GM12878 (cell line): ENCODE measurements around the gene VPS33B. TPM values are rescaled to one million over a fixed set of nuclear protein-coding genes. Genes with fewer than 3 reads are reported as not detected.
A peak's percentile ranks its signal among the peaks of the same experiment; 100 is the strongest.

Experiments used
- ATAC-seq: fragments of 200-7000 bp; cut with Tn5 transposase; 3 replicates; pipeline ENCODE4 v1.9.1; 2020; ENCODE audit warnings: mild to moderate bottlenecking, moderate library complexity
- BruUV-seq: library from RNA; stranded (reverse); fragments of 400-500 nt; replicated peaks from 2 replicates; lab custom pipeline; 2021; lab: Mats Ljungman, UMichigan
- CTCF ChIA-PET: fragments of 300-600 bp; sonication (Branson Sonifier 250); formaldehyde crosslinking; extraction: SDS; loops from one replicate; lab custom pipeline; 2021; ENCODE audit warnings: inconsistent platforms; lab: Yijun Ruan, JAX
- POLR2A ChIA-PET: fragments of 350-600 bp; formaldehyde crosslinking; extraction: SDS; loops from one replicate; lab custom pipeline; 2021; ENCODE audit warnings: inconsistent platforms; lab: Charles Lee
- RAD21 ChIA-PET: fragments of 300-600 bp; sonication (Branson Sonifier 250); formaldehyde crosslinking; loops from one replicate; lab custom pipeline; 2023; ENCODE audit warnings: antibody characterized with exemption; ENCODE audit not compliant: unreplicated experiment; lab: Charles Lee
- SMC1A ChIA-PET: fragments of 300-600 bp; sonication (Branson Sonifier 250); formaldehyde crosslinking; loops from one replicate; lab custom pipeline; 2023; ENCODE audit not compliant: unreplicated experiment, uncharacterized antibody; lab: Charles Lee
- DNase-seq: peaks from one replicate; pipeline ENCODE4 v3.0.0-alpha.2; 2011; ENCODE audit warnings: low read depth, low spot score
- FAIRE-seq: peaks from 3 replicates; lab custom pipeline; 2011; peaks lifted over from hg19 to GRCh38; lab: Jason Lieb, UNC
- H2AFZ ChIP-seq: 2 replicates; pipeline ENCODE4 v1.6.0; 2011; ENCODE audit warnings: low read depth, low read length, control low read depth; ENCODE audit not compliant: control insufficient read depth
- H3K27ac ChIP-seq: 2 replicates; pipeline ENCODE4 v1.5.1; 2011; ENCODE audit warnings: control low read depth; ENCODE audit not compliant: control insufficient read depth, insufficient read depth
- H3K27me3 ChIP-seq, 2 experiments: replicated peaks in 1 of 2; 2 replicates each; pipeline versions ENCODE4 v1.6.0 to v1.6.1; 2011; ENCODE audit warnings: low read length in 1 of 2; ENCODE audit not compliant: control insufficient read depth in 2 of 2, insufficient read depth in 2 of 2
- H3K36me3 ChIP-seq, 2 experiments: 2 replicates each; pipeline ENCODE4 v1.5.1; 2011; ENCODE audit warnings: low read length in 1 of 2; ENCODE audit not compliant: control insufficient read depth in 2 of 2, insufficient read depth in 2 of 2
- H3K4me1 ChIP-seq: 2 replicates; pipeline ENCODE4 v1.6.1; 2011; ENCODE audit warnings: mild to moderate bottlenecking, low read length, moderate library complexity, mixed read lengths; ENCODE audit not compliant: control insufficient read depth, insufficient read depth
- H3K4me2 ChIP-seq: 2 replicates; pipeline ENCODE4 v1.6.0; 2011; ENCODE audit warnings: control low read depth; ENCODE audit not compliant: control insufficient read depth, insufficient read depth
- H3K4me3 ChIP-seq: fragments of 200-600 bp; sonication (generic); 2 replicates; pipeline ENCODE4 v1.5.1; 2016
- H3K79me2 ChIP-seq: 2 replicates; pipeline ENCODE4 v1.6.0; 2011; ENCODE audit warnings: low read length; ENCODE audit not compliant: control insufficient read depth, insufficient read depth
- H3K9ac ChIP-seq: 2 replicates; pipeline ENCODE4 v1.8.0; 2011; ENCODE audit warnings: low read length, control low read depth, mixed read lengths; ENCODE audit not compliant: control insufficient read depth, insufficient read depth
- H3K9me3 ChIP-seq: replicated peaks from 3 replicates; pipeline ENCODE4 v1.5.1; 2011; ENCODE audit warnings: mild to moderate bottlenecking, low read length; ENCODE audit not compliant: control insufficient read depth, insufficient read depth
- H4K20me1 ChIP-seq: 2 replicates; pipeline ENCODE4 v1.6.0; 2011; ENCODE audit not compliant: control insufficient read depth, insufficient read depth
- CBFB ChIP-seq: IDR thresholded peaks from 2 replicates; pipeline ENCODE4 v1.6.1; 2016; ENCODE audit warnings: antibody characterized with exemption, low read depth
- DPF2 ChIP-seq: fragments of 450-650 bp; IDR thresholded peaks from 2 replicates; pipeline ENCODE4 v1.6.1; 2017; ENCODE audit warnings: mild to moderate bottlenecking
- ELK1 ChIP-seq: IDR thresholded peaks from 2 replicates; pipeline ENCODE4 v1.6.1; 2012; ENCODE audit warnings: low read depth, low read length, improper control_type of control experiment
- JUNB ChIP-seq: IDR thresholded peaks from 2 replicates; pipeline ENCODE4 v1.6.1; 2016; ENCODE audit warnings: antibody characterized with exemption, mild to moderate bottlenecking
- NFYA ChIP-seq: IDR thresholded peaks from 2 replicates; pipeline ENCODE4 v1.6.1; 2011; ENCODE audit warnings: low read depth, mild to moderate bottlenecking, low read length, improper control_type of control experiment, borderline replicate concordance
- PAX5 ChIP-seq: IDR thresholded peaks from 2 replicates; pipeline ENCODE4 v1.6.1; 2011; ENCODE audit warnings: low read depth, low read length, borderline replicate concordance
- POLR2A ChIP-seq: IDR thresholded peaks from 2 replicates; pipeline ENCODE4 v1.6.1; 2011; ENCODE audit warnings: low read depth, mild to moderate bottlenecking, low read length
- POU2F2 ChIP-seq: IDR thresholded peaks from 3 replicates; pipeline ENCODE4 v1.6.1; 2011; ENCODE audit warnings: low read depth, mild to moderate bottlenecking, low read length, borderline replicate concordance
- PRDM15 ChIP-seq: fragments of 450-650 bp; formaldehyde crosslinking; IDR thresholded peaks from 2 replicates; pipeline ENCODE4 v1.4.0; 2020; ENCODE audit warnings: mild to moderate bottlenecking, moderate library complexity
- SMAD5 ChIP-seq: IDR thresholded peaks from 2 replicates; pipeline ENCODE4 v1.6.1; 2016; ENCODE audit warnings: antibody characterized with exemption, low read depth
- USF1 ChIP-seq: IDR thresholded peaks from 2 replicates; pipeline ENCODE4 v1.6.1; 2011; ENCODE audit warnings: borderline replicate concordance, low read depth, mild to moderate bottlenecking, moderate library complexity, mixed read lengths, low read length; ENCODE audit not compliant: insufficient read depth; ENCODE audit errors: extremely low read length
- ZNF384 ChIP-seq: IDR thresholded peaks from 2 replicates; pipeline ENCODE4 v1.6.1; 2012; ENCODE audit warnings: low read depth, mild to moderate bottlenecking, low read length, improper control_type of control experiment, borderline replicate concordance
- WGBS: methylation state at CpG from one replicate; pipeline ENCODE4 v1.1.6; 2016; ENCODE audit warnings: low lambda C conversion rate; ENCODE audit not compliant: insufficient replicate concordance, insufficient coverage; ENCODE audit errors: missing lambda C conversion rate; 5-methylcytosine and 5-hydroxymethylcytosine counted together
- in situ Hi-C: fragments of 300-500 bp; cut with MboI; formaldehyde crosslinking; loops from 9 replicates; pipeline ENCODE4 v1.14.3; 2018; ENCODE audit warnings: mixed read lengths
- intact Hi-C: fragments of 100-400 bp; cut with micrococcal nuclease; formaldehyde crosslinking; loops from one replicate; pipeline ENCODE4 v1.14.2; 2022; ENCODE audit not compliant: unreplicated experiment
- polyA plus RNA-seq, 11 experiments: library from polyadenylated mRNA; depleted of rRNA in 4 of 11; unstranded in 6 of 11; stranded (reverse) in 5 of 11; fragments of >200 nt; fragmentation: Nextera tagmentation in 4 of 11; fragmentation: Illumina TruSeq in 1 of 11; extraction: Ambion mirVana in 4 of 11; extraction: Trizol in 1 of 11; gene quantifications; 1 replicate in 1 of 11; 2 replicates in 10 of 11; pipeline versions ENCODE4 v1.2.1 to v1.2.3, GENCODE V29; 2011 to 2016; ENCODE audit warnings: inconsistent platforms in 2 of 11, missing spikeins in 2 of 11, low read depth in 1 of 11
- total RNA-seq, 4 experiments: library from RNA; depleted of rRNA in 3 of 4; stranded (reverse); fragments of >200 nt in 3 of 4; fragmentation: Illumina TruSeq in 1 of 4; extraction: Trizol in 1 of 4; gene quantifications; 2 replicates each; pipeline versions ENCODE4 v1.2.1 to v1.2.3, GENCODE V29; 2013 to 2021

Gene VPS33B
- total and polyA plus RNA-seq, 10 of the 15 experiments (the other 5 are each of a cell fraction or from before 2014, with no cell fraction given): 11.4 to 21.5 (median 15.2) TPM

GRCh38 chr15:90970274-90970673 lies 52.1 kb downstream of the VPS33B start:
- Histone ChIP-seq H3K36me3 (peaks cover 35 to 47% of the 10 kb centered on the region in 2 experiments), H3K9ac (no peak overlapping the region), H3K79me2 (no peaks in the 10 kb centered on the region), H3K4me1 (no peaks in the 10 kb centered on the region), H3K4me2 (no peak overlapping the region), H3K27ac (no peak overlapping the region), H4K20me1 (no peaks in the 10 kb centered on the region), H3K9me3 (no peaks in the 10 kb centered on the region), H3K4me3 (no peak overlapping the region), H2AFZ (no peak overlapping the region), H3K27me3 (no peaks in the 10 kb centered on the region)
- FAIRE-seq: no peak
- DNase-seq: no peak
- ChIA-PET POLR2A (no interaction called here), RAD21 (no interaction called here), SMC1A (no interaction called here), CTCF (interaction anchor here (1.9 kb wide), 1 partner anchor 10 kb away, joined by 7 read pairs; no protein-coding TSS in a partner anchor)
- intact Hi-C loops: no loop called here
- in situ Hi-C loops: loop anchor here (25.0 kb wide), 1 partner anchor 1383 kb away; the partner anchor contains the start of gene TICRR
- TF ChIP-seq SMAD5: no peak
- TF ChIP-seq CBFB: no peak
- peak; percentile 36; the same call in 1 of the 2 replicates for TF ChIP-seq POLR2A
- BruUV-seq: no TSS peak
- no peak for ATAC-seq
- 85% methylated on average over 7 of the region's 7 CpGs for WGBS

GRCh38 chr15:90968434-90968833 lies 54.0 kb downstream of the VPS33B start:
- ATAC-seq: no peak
- no TSS peak for BruUV-seq
- in situ Hi-C loops: loop anchor here (25.0 kb wide), 1 partner anchor 1381 kb away; the partner anchor contains the start of gene TICRR
- Histone ChIP-seq H3K4me1 (no peaks in the 10 kb centered on the region), H3K79me2 (no peaks in the 10 kb centered on the region), H3K36me3 (peaks cover 32 to 49% of the 10 kb centered on the region in 2 experiments), H3K9me3 (no peaks in the 10 kb centered on the region), H3K4me3 (no peak overlapping the region), H3K9ac (no peak overlapping the region), H3K27me3 (no peaks in the 10 kb centered on the region), H4K20me1 (no peaks in the 10 kb centered on the region), H3K4me2 (no peak overlapping the region), H3K27ac (no peak overlapping the region), H2AFZ (no peak overlapping the region)
- ChIA-PET CTCF (interaction anchor here (1.3 to 2.6 kb wide), 3 partner anchors 13 to 65 kb away, joined by 3 to 12 read pairs (median 4); partner anchors contain the start of gene RCCD1), RAD21 (interaction anchor here (0.9 kb wide), 1 partner anchor 19 kb away, joined by 3 read pairs; no protein-coding TSS in a partner anchor), POLR2A (interaction anchor here (0.6 to 1.1 kb wide), 2 partner anchors 13 to 25 kb away, joined by 3 to 4 read pairs; no protein-coding TSS in a partner anchor), SMC1A (interaction anchor here (1.0 kb wide), 1 partner anchor 15 kb away, joined by 3 read pairs; no protein-coding TSS in a partner anchor)
- intact Hi-C loops: no loop called here
- 100% methylated on average over 1 of the region's 1 CpG for WGBS
- no peak for FAIRE-seq
- DNase-seq: no peak
- TF ChIP-seq NFYA (no peak), PRDM15 (CRISPR knock-in tag) (no peak), JUNB (no peak), USF1 (no peak), PAX5 (no peak), DPF2 (no peak), POU2F2 (no peak), ZNF384 (no peak), ELK1 (no peak)
